HepG2 (cell line): ENCODE results near the gene ZNF655. TPM values are rescaled to one million over a fixed set of nuclear protein-coding genes. Genes with fewer than 3 reads are reported as not detected.

ENCODE experiments used
- CEBPG ChIP-seq: IDR thresholded peaks from 2 replicates; pipeline ENCODE4 v1.6.1; 2016
- CREM ChIP-seq, 2 experiments: sonication (generic) in 1 of 2; formaldehyde crosslinking in 1 of 2; IDR thresholded peaks; 2 replicates each; pipeline versions ENCODE4 v1.4.0 to v1.6.1; 2016 to 2020; ENCODE audit warnings: antibody characterized with exemption in 1 of 2, mild to moderate bottlenecking in 1 of 2, missing genetic modification reagents in 1 of 2
- KLF15 ChIP-seq: sonication (generic); formaldehyde crosslinking; IDR thresholded peaks from 2 replicates; pipeline ENCODE4 v1.8.1; 2023; ENCODE audit warnings: borderline replicate concordance, mild to moderate bottlenecking, inconsistent platforms, missing genetic modification reagents, mixed read lengths
- NFRKB ChIP-seq: fragments of 450-650 bp; IDR thresholded peaks from 2 replicates; pipeline ENCODE4 v1.6.1; 2017
- ONECUT2 ChIP-seq: sonication (generic); formaldehyde crosslinking; IDR thresholded peaks from 2 replicates; pipeline ENCODE4 v1.4.0; 2020; ENCODE audit warnings: missing genetic modification reagents
- PCBP2 ChIP-seq: fragments of 200-400 bp; formaldehyde crosslinking; optimal IDR thresholded peaks from 2 replicates; pipeline ENCODE3; 2018; ENCODE audit warnings: low read length, low read depth; ENCODE audit not compliant: poor library complexity, severe bottlenecking
- POLR2A ChIP-seq, 2 experiments: IDR thresholded peaks; 2 replicates each; pipeline ENCODE4 v1.6.1; 2011; ENCODE audit warnings: low read depth in 2 of 2, low read length in 2 of 2, mild to moderate bottlenecking in 1 of 2, moderate library complexity in 1 of 2; ENCODE audit not compliant: insufficient read depth in 1 of 2
- RBFOX2 ChIP-seq: fragments of 200-400 bp; formaldehyde crosslinking; IDR thresholded peaks from 2 replicates; pipeline ENCODE4 v1.6.1; 2017; ENCODE audit warnings: low read depth, mild to moderate bottlenecking, low read length
- RFXANK ChIP-seq: IDR thresholded peaks from 2 replicates; pipeline ENCODE4 v1.6.1; 2016
- SIN3A ChIP-seq: IDR thresholded peaks from 2 replicates; pipeline ENCODE4 v1.6.1; 2011; ENCODE audit warnings: low read depth, mild to moderate bottlenecking, control low read depth, low read length, borderline replicate concordance
- STAT6 ChIP-seq: sonication (generic); formaldehyde crosslinking; IDR thresholded peaks from 2 replicates; pipeline ENCODE4 v1.4.0; 2020; ENCODE audit warnings: missing genetic modification reagents, mild to moderate bottlenecking, borderline replicate concordance
- ZNF121 ChIP-seq: sonication (generic); formaldehyde crosslinking; IDR thresholded peaks from 2 replicates; pipeline ENCODE4 v1.5.0; 2020; ENCODE audit warnings: mild to moderate bottlenecking, missing genetic modification reagents
- ZNF225 ChIP-seq: sonication (generic); formaldehyde crosslinking; IDR thresholded peaks from 2 replicates; pipeline ENCODE4 v1.4.0; 2020; ENCODE audit warnings: mild to moderate bottlenecking, missing genetic modification reagents
- ZNF318 ChIP-seq: sonication (generic); formaldehyde crosslinking; IDR thresholded peaks from 2 replicates; pipeline ENCODE4 v1.4.0; 2020; ENCODE audit warnings: mild to moderate bottlenecking, missing genetic modification reagents
- ZNF615 ChIP-seq: sonication (generic); formaldehyde crosslinking; IDR thresholded peaks from 2 replicates; pipeline ENCODE4 v1.5.0; 2020; ENCODE audit warnings: mild to moderate bottlenecking, missing genetic modification reagents, borderline replicate concordance
- ZNF878 ChIP-seq: sonication (generic); formaldehyde crosslinking; IDR thresholded peaks from 2 replicates; pipeline ENCODE4 v1.8.1; 2023; ENCODE audit warnings: mild to moderate bottlenecking, missing genetic modification reagents, moderate library complexity
- polyA plus RNA-seq, 8 experiments: library from polyadenylated mRNA; depleted of rRNA in 3 of 8; stranded (reverse) in 7 of 8; unstranded in 1 of 8; fragments of >200 nt; fragmentation: Illumina TruSeq in 4 of 8; extraction: Trizol in 4 of 8; gene quantifications; 2 replicates each; pipeline versions ENCODE4 v1.2.1 to v1.2.3, GENCODE V29; 2011 to 2016; ENCODE audit warnings: low read depth in 4 of 8, missing spikeins in 1 of 8, mixed read lengths in 1 of 8; ENCODE audit not compliant: insufficient read depth in 1 of 8
- total RNA-seq, 5 experiments: library from RNA; depleted of rRNA; stranded (reverse); fragments of >200 nt; fragmentation: Illumina TruSeq; extraction: Trizol; gene quantifications; 2 replicates each; pipeline ENCODE4 v1.2.3, GENCODE V29; 2016; ENCODE audit warnings: low read depth in 1 of 5

ZNF655 gene
- total and polyA plus RNA-seq, 2 of the 13 experiments (the other 11 are each of a cell fraction or from before 2014, with no cell fraction given): 53.4 to 75.6 TPM

- TF ChIP-seq ZNF318 (CRISPR knock-in tag) (no peak), CREM (IDR thresholded peaks at IDR 0.05) (peak; percentile 66), CREM (CRISPR knock-in tag; IDR thresholded peaks at IDR 0.05) (no peak), STAT6 (CRISPR knock-in tag) (0 out of 2 replicates have a peak, but pooled peaks have one; percentile 59), RFXANK (CRISPR knock-in tag) (peak; percentile 60; the same call in 1 of the 2 replicates), NFRKB (no peak), RBFOX2 (peak; percentile 97), KLF15 (CRISPR knock-in tag) (peak; percentile 68; the same call in 1 of the 2 replicates), SIN3A (peak; percentile 71; the same call in 1 of the 2 replicates), PCBP2 (no peak), CEBPG (CRISPR knock-in tag) (0 out of 2 replicates have a peak, but pooled peaks have one; percentile 2), POLR2A (IDR thresholded peaks at IDR 0.05; ENCODE audit: insufficient read depth in 1 of 2, low read depth in 2 of 2, low read length in 2 of 2) (peak; percentile 67 to 94), ZNF121 (CRISPR knock-in tag) (no peak), ZNF615 (CRISPR knock-in tag) (no peak), ZNF878 (CRISPR knock-in tag) (peak; percentile 2; the same call in 1 of the 2 replicates), ONECUT2 (CRISPR knock-in tag) (no peak), ZNF225 (peak; percentile 30; the same call in 1 of the 2 replicates)
Observed at GRCh38 chr7:99558306-99559174, at the start of gene ZNF655 (continued).
